PFSK-1 (cell line): ENCODE data around the gene ZNF592.

Experiments used
- POLR2AphosphoS5 ChIP-seq: IDR thresholded peaks from 2 replicates; pipeline ENCODE4 v1.6.1; 2012; ENCODE audit warnings: low read depth, mild to moderate bottlenecking, control low read depth, low read length, moderate library complexity
- SIN3A ChIP-seq: IDR thresholded peaks from 2 replicates; pipeline ENCODE4 v1.6.1; 2012; ENCODE audit warnings: mild to moderate bottlenecking, low read length, moderate library complexity, borderline replicate concordance; ENCODE audit not compliant: insufficient read depth
- TF ChIP-seq, protein P1 (sequence below), 2 experiments: IDR thresholded peaks; 2 replicates each; pipeline versions ENCODE4 v1.6.1 to v1.8.0; 2011 to 2012; ENCODE audit warnings: low read depth in 2 of 2, low read length in 2 of 2, control low read depth in 1 of 2, inconsistent platforms in 1 of 2, mild to moderate bottlenecking in 1 of 2, moderate library complexity in 1 of 2; ENCODE audit not compliant: insufficient read depth in 1 of 2

GRCh38 chr15:84812842-84813241, 64.5 kb downstream of the ZNF592 start:
- TF ChIP-seq POLR2AphosphoS5 = no peak
- TF ChIP-seq, protein P1, sequence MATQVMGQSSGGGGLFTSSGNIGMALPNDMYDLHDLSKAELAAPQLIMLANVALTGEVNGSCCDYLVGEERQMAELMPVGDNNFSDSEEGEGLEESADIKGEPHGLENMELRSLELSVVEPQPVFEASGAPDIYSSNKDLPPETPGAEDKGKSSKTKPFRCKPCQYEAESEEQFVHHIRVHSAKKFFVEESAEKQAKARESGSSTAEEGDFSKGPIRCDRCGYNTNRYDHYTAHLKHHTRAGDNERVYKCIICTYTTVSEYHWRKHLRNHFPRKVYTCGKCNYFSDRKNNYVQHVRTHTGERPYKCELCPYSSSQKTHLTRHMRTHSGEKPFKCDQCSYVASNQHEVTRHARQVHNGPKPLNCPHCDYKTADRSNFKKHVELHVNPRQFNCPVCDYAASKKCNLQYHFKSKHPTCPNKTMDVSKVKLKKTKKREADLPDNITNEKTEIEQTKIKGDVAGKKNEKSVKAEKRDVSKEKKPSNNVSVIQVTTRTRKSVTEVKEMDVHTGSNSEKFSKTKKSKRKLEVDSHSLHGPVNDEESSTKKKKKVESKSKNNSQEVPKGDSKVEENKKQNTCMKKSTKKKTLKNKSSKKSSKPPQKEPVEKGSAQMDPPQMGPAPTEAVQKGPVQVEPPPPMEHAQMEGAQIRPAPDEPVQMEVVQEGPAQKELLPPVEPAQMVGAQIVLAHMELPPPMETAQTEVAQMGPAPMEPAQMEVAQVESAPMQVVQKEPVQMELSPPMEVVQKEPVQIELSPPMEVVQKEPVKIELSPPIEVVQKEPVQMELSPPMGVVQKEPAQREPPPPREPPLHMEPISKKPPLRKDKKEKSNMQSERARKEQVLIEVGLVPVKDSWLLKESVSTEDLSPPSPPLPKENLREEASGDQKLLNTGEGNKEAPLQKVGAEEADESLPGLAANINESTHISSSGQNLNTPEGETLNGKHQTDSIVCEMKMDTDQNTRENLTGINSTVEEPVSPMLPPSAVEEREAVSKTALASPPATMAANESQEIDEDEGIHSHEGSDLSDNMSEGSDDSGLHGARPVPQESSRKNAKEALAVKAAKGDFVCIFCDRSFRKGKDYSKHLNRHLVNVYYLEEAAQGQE (IDR thresholded peaks at IDR 0.05; ENCODE audit: insufficient read depth in 1 of 2, low read depth in 2 of 2, low read length in 2 of 2) = no peak
- no peak for TF ChIP-seq SIN3A
